Testis (tissue), 2 donors: ENCODE data around the gene KCNJ15.

Experiments used
- CTCF ChIP-seq, 3 experiments: fragments of 450-650 bp in 2 of 3; fragments of 200-600 bp in 1 of 3; sonication (generic) in 1 of 3; IDR thresholded peaks; one replicate each; pipeline ENCODE4 v1.5.1; 2016 to 2019; ENCODE audit warnings: antibody characterized with exemption in 3 of 3, mild to moderate bottlenecking in 2 of 3, moderate library complexity in 1 of 3
- POLR2A ChIP-seq: fragments of 450-650 bp; IDR thresholded peaks from one replicate; pipeline ENCODE4 v1.6.1; 2017; ENCODE audit warnings: antibody characterized with exemption, mild to moderate bottlenecking, moderate library complexity

GRCh38 chr21:38355992-38356781 is 99.4 kb downstream of the KCNJ15 start:
- peak; percentile 87 to 96 (median 89) for TF ChIP-seq CTCF (IDR thresholded peaks at IDR 0.05)
- TF ChIP-seq POLR2A: no peak
